HG02588 (cell line): ENCODE data around the gene LRRC46.

Experiments
- ATAC-seq: cut with Tn5 transposase; IDR thresholded peaks from one replicate; pipeline ENCODE4 v1.9.1; 2021; ENCODE audit warnings: mild to moderate bottlenecking, moderate library complexity; ENCODE audit not compliant: unreplicated experiment

LRRC46 gene

DNA sequence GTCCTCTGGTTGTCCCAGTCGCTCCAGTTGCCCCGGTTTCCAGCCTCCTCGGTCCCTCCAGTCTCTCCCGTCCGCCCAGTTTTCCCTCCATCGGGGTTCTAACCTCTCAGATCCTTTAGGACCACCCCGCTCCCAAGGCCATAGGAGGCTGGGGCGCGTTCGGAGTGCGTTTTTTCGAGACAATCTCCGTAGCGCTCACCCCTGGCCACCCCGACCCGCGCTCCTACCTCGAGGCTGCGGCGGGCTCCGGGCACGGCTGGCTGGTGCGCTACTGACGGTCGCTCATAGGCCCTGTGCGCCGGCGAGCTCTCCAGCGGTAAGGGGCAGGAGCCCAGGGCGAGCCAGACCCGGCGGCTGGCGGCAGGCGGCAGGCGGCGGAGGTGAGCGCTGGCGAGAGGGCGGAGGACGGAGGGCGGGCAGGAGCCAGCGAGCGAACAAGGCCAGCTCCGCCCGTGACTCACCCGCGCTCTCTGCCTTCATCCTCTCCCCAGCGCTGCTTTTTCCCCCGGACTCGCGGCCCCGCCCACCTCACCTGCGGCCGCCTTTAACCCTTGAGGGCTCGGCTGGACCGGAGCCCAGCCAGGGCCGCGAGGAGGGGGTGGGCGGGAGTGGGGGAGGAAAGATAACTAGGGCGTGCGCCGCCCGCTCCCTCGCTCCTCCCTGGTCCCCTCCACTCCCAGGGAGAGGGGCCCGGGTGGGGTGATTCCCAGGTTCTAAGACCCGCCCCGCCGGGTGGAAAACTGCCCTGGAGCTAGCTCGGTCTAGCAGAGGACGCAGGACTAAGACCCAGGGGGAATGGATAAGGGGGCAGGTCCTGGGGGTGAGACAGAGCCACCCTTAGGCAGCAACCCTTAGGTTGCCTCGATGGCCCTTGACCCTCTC is 19.5 kb downstream of the LRRC46 start, which contains the start of gene SP6:
SP6 (minus strand) TSS at position 472 of the 882 bp plus-strand sequence. CDS start 2,734 bp downstream, outside the sequence.
- no peak for ATAC-seq

DNA sequence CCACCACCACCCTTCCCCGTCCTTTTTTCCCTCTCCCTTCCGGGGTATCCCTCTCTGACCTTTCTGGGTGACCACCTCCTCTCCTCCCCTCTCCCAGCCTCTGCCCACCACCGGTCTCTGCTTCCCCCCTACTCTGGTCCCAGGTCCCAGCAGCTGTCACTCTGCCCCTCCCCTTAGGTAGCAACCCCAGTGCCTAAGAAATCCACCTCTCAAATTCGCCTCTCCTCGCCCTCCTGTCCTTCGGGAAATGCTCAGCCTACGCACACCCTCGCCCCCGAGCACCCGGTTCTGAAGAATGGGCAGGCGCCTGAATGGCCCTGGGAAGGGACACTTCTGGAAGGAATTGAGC is 20.3 kb downstream of the LRRC46 start:
- no peak for ATAC-seq

DNA sequence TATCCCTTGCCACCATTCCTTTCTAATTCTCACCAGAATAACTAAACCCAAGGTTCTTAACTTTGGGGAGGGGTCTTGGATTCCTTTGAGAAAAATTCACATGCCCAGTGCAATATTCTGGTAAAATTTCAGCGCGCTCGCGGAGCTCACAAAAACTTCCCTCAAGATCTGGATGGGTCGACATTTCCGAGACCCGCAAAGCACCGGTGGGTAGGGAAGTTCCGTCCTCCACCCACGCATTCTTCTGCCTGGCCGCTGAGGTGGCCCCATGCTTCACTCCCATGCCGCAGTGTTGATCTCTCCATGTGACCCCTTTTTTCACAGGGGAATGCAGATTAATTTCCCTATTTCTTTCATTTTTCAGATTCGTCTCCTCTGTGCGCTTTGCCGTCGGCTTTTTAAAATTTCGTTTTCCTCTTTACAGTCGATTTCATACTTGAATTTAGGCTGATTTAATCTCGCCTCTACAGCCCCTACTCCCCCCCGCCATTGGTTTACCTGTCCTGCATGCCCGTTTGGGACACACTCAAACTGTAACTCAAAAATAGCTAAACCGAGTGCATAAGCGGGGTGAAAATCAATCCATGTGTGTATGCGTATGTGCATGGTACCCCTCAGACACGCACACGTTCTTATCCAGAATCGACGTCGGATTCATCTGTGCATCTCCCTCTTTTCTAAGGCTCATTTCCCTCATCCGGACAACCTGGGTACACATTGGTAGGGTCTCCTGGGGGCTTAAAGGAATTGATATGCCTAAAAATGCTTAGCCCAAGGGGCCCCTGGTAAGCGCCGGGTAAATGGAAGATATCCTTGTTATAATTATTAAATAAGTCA is 20.9 kb downstream of the LRRC46 start:
- no peak for ATAC-seq

DNA sequence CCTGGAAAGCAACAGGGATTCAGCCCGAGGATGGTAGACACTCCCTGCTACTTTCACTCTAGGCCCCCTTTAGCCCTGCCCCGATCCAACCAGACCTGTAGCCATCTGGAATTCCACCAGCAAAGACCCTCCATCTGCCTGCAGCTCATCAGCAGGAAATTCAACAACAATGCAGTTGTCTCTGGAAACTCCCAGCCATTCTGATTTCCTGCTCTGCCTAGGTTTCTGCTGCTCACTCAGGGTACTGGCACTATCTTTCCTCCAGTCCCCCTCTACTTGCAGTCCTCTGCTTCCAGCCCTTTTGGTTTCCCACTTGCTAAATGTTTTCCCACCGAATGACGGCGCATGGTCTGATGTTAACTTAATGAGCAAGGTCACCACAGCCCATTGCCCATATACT is 22.1 kb downstream of the LRRC46 start:
- no peak for ATAC-seq

DNA sequence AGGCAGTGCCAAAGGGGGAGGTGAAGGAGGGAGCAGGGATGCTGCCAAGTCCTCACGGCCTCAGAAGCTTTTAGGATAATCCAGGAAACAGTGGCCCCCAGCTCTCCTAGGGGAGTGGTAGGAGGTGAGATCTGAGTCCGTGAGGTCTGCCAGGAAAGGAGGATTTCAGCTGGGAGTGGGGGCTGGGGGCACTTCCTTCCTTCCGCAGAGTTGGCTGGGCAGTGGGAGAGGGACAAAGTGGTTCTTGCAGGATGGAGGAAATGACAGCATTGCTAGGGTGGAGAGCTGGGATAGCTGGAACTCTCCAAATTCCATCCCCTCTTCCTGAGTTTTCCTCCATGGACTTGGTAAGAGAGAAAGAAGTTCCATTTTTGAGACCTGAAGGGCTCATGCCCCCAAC is 24.3 kb downstream of the LRRC46 start:
- ATAC-seq = no peak

DNA sequence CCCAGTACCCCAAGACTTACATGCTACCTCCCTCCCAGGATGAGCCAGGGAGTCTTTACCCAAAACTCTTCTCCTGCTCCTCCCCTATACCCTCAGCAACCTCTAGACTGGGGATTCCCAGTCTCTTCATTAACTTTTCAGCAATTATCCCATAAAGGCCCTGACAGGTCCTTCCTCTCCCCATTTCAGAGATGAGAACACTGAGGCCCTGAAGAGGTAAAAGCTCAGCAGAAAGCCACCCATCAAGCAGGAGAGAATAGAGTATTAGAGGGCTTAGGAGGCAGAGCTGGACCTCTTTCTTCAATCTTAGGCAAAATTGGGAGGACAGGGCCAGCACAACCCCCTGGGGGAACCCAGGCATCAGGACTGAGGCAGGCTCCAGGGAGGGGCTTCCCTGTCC is 25.4 kb downstream of the LRRC46 start:
- no peak for ATAC-seq

DNA sequence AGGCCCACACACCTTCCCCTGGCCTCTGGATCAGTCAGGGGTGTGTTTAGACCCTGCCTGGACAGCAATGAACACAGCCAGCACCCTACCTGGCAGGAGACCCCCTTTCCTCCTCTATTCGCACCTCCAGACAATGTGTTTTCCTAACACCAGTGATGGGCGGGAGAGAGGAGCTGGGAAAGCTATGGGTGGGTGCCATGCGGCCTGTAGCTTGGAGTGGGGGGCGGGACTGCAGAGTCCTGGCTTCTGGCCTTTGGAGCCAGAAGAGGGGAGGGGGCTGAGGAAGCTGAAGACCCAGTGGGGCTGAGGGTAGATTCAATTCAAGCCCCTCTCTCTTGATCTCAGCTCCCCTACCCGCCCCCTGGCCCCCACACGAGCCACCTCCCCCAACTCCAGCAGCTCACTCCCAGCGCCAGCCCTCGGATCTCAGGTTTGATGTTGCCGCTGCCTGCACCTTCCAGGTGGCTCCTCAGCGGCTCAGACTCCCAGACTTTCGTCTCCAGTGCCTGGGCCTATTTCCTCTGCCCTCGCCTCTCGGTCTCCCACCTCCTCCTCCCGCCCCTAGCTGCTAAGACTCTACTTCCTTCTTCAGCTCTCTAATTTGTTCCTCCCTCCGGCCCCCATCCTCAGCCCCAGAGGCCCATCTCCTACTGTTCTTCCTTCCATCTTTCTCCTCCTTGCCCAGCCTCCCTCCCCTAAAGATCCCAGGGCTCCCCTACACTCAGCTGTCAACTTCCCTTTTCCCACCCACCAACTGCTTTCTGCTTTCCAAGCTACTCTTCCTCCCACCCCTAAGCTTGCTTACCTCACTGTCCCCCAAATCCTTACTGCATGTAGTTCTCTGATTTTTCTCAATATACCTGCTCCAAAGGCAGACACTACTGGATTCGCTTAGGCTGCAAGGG is 26.3 kb downstream of the LRRC46 start:
- no peak for ATAC-seq

DNA sequence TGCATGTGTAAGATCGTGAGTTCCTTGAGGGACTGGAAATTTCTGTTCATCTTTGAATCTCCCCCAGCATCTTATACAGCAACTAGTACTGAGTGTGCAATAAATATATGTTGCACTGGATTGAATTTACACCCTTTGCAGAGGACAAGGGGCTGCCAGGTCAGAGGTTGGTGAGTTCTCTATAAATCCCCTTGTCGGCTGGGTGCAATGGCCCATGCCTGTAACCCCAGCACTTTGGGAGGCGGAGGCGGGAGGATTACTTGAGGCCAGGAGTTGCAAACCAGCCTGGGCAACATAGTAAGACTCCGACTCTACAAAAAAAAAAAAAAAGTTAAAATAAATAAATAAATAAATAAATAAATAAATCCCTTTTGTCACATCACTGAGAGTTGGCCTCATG is 28.9 kb downstream of the LRRC46 start:
- ATAC-seq = no peak

DNA sequence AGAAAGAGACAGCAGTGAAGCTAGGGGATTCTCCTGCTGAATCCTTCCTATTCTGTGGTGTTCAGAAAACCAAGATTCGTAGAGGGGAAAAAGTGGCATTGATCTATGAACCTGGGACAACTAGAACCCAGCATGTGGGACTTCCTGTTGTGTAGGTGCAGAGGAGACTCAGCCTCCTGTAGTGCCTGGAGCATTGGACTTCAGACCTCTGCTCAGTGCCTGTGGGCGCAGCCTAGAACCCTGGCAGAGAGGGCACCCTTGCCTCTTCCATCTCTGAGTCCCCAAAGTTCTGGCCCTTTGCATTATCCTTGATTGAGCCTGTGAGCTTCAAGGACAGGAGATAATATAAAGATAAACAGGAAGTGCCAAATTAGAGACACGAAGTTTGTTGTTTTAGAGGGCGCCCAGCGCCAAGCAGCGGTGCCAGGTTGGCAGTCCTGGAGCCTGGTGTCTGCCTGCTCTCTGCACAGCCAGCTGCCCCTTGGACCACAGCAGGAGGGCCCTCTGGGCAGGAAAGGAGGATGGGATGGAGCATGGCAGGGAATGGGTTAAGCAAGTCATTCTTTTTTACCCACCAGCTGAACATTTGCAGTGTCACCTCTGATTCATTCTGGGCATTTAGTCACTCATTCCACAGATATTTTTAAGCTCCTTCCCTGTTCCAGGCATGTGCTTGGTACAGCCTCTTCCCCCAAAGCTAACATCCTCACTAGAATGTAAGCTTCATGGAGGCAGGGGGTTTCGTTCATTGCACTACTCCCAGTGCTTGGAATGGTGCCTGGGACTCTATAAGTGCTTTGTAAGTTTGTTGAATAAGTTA is 31.4 kb downstream of the LRRC46 start:
- ATAC-seq = no peak

DNA sequence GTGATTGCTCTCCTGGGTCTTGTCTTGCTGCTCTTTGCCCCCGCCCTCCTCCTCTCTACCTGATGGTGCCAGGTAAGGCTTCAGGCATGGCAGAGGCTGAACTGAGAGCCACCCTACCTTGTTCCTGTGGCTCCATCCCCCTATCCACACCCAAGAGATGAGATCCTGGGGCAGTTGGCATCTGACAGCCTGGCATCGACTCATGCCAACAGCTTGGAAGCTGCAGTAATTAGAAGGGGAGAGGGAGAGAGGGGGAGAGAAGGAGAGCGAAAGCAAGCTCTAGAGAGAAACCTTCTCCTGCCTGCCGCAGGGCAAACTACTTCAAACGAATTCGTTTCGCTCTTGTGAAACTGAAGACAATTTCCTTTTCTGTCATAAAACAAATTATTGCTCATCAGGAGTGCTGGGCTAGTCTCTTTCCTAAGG is 33.3 kb downstream of the LRRC46 start:
- ATAC-seq = no peak

DNA sequence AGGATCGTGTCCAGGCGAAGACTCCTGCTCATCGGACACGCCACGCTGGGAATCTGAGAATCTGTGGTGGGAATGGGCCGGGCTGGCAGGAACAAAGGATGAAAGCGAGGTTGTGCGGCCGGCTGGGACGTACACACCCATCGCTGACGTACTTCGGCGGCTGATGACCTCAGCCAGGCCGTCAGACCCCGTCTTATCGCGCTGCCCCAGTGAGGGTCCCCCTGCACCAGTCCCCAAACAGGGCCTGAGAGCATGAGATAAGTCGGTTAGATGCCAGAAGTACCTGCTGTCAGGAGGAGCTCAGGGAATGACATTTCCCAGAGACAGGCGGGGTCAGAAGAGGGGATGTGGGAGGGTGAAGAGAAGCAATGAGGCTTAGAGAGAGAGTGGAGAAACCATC is 35.5 kb downstream of the LRRC46 start:
- ATAC-seq = no peak

DNA sequence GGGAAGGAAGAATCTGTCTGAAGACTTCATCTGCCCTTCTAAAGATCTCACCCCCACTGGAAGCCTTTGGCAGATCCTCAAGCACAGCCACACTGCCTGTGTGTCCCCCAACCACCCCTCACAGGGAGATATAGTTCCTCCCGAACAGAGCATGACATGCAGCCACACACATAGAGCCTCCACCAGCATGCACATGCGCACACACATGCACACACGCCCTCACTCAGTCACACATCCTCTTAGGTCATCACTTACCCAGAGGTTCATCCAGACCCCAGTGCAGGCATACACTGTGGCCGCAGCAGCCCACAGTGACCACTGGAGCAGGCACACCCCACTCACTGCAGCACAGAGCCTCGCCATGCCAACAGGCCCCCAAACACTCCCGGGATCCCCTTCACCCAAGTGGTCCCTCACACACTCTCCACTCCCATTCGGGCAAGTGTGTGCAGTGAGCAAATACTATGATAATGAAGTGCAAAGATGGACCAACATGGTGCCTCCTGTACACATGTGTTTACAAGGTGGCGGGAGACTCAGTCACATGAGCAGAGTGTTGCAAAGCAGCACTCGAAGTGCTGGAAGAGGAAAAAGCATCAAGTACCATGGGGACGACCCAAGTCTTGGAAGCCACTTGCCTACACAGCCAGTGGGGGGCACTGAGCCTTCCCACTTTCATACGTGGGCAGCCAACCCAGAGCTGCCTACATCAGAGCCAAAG is 36.5 kb downstream of the LRRC46 start:
- no peak for ATAC-seq

DNA sequence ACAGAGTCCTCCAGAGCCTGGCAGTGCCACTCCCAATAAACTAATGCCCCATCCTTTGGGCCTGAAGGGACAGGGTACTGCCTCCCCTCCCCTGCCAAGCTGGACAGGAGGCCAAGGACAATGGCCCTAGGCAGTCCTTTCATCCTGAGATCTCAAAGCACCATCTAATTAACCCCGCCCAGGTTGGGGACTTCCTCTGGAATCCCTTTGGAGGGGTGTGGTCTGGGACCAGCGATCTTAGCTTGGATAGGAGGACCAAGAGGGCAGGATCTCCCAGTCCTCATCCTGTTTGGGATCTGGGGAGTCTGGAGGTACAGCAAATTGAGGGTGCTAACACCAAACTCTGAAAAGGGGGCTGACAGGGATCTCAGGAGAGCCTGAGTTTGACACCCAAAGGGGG is 37.6 kb downstream of the LRRC46 start:
- ATAC-seq = no peak

DNA sequence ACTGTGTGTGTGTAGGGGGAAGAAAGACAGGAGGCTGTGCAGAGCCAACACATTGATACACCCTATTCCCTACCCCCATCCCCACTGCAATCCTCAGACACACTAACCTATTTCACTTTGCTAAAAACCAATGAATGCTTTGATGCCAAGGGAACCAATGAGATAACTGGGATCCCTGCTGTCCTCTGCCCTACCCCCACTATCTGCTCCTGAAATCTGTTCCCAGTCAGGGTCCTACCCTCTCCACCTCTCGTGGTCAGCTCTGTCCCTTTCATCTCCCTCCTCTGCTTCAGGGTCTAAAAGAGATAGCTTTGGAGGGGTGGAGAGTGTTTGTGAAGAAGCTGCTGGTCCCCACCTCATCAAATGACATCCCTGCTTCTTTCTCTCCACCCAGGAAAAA is 38.6 kb downstream of the LRRC46 start:
- no peak for ATAC-seq

DNA sequence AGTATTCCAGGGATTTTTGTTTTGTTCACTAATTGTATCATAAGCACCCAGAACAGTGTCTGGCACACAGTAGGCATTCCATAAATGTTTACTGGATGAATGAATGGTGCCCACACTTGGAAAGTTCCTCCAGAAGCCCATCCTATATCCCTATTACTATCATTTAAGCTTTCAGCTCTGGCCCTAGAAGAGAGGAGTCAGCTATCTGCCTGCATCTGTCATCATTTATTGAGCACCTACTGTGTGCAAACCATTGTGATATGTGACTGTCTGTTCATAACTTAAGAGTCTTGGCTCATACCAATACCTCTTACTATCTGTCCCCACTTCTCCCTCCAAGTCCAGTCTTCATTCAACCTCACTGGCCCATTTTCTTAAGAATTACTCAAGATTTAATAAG is 39.6 kb downstream of the LRRC46 start:
- ATAC-seq = no peak

DNA sequence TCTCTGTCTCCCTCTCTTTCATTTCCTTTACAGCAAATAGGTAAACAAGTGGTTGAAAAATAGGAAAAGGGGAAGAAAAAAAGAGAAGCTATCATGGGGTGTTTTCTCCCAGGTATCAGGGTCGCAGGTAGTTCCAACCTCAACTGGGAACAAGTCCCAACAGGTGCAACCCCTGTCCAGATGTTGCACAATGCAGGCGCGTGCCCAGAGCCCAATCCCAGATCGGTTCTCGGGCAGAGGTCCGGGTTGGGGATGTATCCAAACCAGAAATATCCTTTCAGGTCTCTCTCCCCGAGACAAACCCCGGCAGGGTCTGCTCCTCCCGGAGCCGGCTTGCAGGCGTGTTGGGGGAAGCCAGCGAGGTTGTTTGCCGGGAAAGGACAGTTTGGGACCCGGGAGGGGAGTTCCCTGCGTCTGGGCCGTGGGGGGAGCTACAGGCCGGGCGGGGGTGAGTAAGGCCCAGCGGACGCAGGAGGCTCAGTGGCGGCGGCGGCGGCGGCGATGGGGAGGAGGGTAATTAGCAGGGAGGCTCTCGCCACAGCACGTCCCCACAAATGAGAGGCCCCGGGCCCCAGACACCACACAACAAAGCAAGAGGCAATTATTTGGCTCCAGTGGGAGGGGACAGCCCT is 40.7 kb downstream of the LRRC46 start:
- ATAC-seq = no peak

DNA sequence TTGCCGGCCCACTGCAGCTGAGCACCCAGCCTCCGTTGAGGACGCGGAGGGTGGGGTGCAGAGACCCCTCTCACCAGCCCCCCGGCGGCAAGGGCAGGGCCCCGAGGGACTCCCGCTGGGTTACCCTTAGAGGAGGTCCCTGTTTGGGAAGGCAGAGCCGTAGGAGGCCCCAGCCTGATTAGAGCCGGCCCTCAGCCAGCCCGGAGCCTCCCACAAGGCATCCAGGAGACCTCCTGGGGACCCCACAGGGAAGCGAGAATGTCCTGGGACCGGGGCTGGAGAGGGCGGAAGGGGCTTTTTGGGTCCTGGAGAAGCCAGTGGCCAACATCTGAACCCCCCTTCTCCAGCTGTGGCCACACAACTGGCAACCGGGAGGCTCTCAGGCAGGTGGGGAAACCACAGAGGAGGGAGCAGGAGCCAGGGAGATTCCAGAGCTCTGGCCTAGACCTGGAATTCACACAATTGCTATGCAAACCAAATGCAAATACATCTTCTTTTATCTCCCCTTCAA is 41.2 kb downstream of the LRRC46 start:
- no peak for ATAC-seq

DNA sequence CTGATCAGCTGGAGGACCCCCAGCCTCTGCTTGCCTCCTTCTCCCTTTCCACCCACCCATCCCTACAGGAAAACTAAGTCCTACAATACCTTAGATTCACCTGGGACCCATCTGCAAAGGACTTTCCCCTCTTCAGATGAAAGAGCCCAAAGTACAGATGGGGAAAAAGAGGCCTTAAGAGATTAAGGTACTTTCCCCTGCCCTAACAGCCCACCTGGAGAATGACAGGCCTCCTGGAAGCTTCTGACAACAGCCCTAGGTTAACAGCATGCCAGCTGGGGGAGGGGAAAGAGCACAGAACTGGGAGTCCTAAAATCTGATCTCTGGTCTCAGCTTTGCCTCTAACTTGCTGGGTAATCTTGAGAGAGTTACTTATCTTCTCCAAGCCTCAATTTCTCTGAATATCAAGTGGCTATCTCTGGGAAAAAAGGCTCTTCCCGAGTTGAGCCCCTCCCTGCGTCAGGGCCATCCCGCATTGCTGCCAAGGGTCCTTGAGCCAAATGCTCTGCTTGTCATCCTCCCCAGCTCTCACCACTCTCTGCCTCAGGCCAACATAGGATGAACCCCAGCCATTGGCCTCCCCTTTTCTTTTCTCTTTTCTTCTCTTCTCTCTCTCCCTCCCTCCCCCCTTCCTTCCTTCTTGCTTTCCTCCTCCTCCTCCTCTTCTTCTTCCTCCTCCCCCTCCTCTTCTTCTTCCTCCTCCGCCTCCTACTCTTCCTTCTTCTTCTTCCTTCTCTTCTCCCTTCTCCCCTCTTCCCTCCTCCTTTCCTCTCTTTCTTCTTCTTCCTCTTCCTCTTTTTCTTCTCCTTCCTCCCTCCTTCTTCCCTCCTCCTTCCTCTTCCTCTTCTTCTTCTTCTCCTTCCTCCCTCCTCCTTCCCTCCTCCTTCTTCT is 42.0 kb downstream of the LRRC46 start:
- no peak for ATAC-seq
